ACHN (cell line): ENCODE results near the gene EXOSC9.

Source experiments
- DNase-seq: peaks from one replicate; pipeline ENCODE4 v3.0.0-alpha.2; 2015
- in situ Hi-C: cut with HindIII; loops from 2 replicates; pipeline ENCODE4 v1.10.0; 2017; ENCODE audit warnings: low sequenced_read_pairs, low pct_ligation_motif_present, low pct_unique_long_range_greater_than_20kb

EXOSC9 gene

DNA sequence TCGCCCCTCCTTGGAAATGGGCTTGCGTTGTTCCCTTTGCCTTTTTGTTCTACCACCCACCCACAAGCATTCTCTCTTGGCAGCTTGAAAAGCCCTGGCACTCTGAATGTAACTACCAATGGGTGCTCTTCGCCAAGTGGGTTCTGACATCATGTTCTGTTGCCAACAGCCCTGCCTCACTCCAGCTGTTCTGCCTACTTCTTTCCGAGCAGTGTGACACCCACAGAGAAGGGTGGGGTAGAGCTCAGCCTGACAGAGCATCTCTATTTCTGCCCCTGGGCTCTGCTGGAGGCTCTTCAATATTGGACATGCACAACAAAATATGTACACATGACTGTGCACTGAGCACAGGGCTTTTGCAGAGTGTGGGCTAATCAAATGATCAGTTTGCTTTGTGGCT, 15.6 kb upstream of the EXOSC9 start:
- in situ Hi-C loops = no loop called here
- DNase-seq = no peak

- no peak for DNase-seq
- in situ Hi-C loops = no loop called here
Measured at GRCh38 chr4:121786221-121786620, 14.9 kb upstream of the EXOSC9 start.

DNA sequence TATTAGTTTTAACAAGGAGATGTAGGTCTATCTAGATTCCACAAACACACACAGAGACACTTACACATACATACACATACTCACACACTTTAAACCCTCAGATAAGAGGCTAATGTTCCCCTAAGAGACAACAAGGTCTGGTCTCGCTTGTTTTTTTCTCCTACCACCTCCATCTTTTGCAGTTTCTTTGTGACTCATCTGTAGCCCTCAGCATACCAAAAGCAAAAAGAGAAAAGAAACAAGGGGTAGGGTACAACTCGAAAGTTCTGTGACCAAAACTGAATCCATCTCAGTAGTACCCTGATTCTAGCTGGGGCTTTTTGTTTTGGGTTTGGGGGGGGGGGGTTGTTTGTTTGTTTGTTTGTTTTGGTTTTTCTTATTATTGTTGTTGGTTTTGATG, 12.2 kb upstream of the EXOSC9 start:
- DNase-seq = no peak
- in situ Hi-C loops = no loop called here

DNA sequence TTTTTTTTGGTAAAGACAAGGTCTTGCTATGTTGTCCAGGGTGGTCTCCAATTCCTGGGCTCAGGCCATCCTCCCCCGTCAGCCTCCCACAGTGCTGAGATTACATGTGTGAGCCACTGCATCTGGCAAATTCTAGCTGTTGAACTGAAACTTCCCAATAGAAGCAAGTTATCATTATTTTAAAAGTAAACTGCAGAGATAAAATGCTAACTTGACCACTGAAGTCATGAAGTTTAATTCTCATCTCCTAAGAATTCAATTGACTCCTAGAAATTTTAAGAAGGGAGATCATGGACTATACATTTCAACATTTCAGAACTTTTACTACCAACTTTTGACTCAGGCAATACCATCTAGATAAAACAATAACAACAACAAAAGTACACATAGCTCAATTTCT, 11.7 kb upstream of the EXOSC9 start:
- DNase-seq = no peak
- in situ Hi-C loops = no loop called here

DNA sequence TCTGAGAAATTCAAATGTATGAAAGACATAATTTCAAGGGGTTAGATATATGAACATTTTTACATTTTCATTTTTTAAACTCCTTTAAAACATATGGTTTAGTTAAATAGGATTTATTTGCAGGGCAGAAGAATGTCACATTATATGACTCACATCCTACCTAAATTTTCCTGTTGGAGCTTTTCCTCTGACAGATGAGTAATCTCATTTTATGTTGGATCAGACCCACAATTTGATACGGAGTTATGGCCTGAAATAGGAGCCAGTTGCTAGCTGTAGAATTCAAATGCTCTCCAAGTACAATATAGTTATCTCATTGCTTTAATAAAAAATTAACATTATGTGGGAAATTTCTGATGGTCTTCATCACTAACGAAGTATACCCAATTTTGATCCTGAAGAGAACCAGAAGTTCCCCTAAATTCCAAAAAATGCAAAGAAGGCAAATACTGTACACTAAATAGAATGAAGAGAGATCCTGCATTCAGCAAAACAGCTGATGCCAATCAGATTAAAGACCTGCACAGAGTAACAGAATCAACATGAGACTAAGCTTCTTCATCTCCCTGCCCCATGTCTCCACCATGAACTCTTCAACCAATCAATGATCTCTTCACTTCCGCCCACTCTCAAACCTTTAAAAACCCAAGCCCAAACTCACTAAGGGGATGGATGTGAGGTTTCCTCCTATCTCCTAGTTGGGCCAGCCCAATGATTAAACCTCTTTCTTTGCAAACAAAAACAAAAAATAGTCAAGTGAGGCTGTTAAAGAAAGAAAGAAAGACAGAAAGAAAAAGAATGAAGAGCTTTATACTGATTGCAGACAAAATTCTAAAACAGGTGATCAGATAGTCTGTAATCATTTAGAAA, 10.9 kb upstream of the EXOSC9 start:
- DNase-seq = peak; percentile 17
- in situ Hi-C loops = no loop called here

- DNase-seq = no peak
Measured at GRCh38 chr4:121790976-121791375, 10.1 kb upstream of the EXOSC9 start.

DNA sequence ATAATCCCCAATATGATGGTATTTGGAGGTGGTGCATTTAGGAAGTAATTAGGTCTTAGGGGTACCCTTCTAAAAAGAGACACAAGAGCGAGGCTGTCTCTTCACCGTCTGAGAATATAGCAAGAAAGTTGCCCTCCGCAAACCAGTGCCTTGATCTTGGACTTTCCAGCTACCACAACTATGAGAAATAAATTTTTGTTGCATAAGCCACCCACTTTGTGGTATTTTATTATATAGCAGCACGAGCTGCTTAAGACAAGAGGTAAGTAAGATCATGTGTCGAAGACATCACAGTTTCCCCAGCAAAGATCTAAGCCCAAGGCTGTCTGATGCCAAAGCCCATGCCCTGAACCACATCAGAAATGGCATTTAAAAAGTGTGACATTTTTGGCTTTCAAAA, 9.6 kb upstream of the EXOSC9 start:
- no peak for DNase-seq
- in situ Hi-C loops = no loop called here

More at GRCh38 chr4:121790976-121791375, 10.1 kb upstream of the EXOSC9 start:
- in situ Hi-C loops = no loop called here

DNA sequence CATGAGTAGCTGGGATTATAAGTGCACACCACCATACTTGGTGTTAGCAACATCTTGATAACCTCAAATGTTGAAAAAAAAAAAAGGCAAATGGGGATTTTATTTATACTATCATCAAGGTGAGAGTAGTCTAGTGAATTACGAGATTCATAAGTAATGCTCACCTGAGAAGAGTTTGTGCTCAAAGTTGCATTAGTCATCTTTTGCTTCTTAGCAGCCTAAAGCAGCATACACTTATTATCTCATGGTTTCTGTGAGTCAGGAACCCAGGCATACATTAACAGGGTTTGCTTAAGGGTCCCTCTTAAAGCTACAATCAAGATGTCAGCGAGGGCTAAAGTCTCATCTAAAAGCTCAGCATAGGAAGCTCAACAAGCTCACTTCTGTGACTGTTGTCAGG, 8.2 kb upstream of the EXOSC9 start:
- no peak for DNase-seq
- in situ Hi-C loops = no loop called here

GRCh38 chr4:121794505-121795188, 6.5 kb upstream of the EXOSC9 start:
- peak; percentile 5 for DNase-seq
- in situ Hi-C loops = no loop called here

- in situ Hi-C loops = no loop called here
- no peak for DNase-seq
Measured at GRCh38 chr4:121796283-121796682, 4.8 kb upstream of the EXOSC9 start.

DNA sequence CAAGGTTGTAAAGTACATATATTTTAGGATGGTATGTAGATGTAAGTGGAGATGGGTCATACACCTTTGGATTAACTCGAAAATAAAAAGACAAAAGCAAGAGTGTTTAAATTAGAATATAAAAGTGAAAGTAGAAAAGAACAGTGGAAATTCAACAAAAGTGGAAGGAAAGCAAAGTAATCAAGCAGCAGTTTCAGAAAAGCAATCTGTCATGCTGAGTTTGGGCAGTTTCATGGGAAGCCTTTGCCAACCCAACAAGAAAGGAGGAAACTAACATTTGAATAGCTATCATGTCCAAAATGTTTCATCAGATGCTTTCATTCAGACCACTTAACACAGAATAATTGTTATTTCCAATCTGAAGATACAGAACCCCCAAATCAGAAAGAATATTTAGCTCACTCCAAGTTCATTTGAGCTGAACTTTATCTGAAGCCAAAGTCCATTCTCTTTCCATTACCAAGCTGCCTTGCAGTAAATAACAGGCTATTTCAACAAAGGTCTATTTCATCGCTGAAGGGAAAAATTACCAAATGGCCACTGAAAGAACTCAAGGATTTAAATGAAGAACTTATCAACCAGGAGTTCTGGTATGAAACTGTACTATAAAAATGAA, 1.8 kb upstream of the EXOSC9 start:
- in situ Hi-C loops = no loop called here
- no peak for DNase-seq

DNA sequence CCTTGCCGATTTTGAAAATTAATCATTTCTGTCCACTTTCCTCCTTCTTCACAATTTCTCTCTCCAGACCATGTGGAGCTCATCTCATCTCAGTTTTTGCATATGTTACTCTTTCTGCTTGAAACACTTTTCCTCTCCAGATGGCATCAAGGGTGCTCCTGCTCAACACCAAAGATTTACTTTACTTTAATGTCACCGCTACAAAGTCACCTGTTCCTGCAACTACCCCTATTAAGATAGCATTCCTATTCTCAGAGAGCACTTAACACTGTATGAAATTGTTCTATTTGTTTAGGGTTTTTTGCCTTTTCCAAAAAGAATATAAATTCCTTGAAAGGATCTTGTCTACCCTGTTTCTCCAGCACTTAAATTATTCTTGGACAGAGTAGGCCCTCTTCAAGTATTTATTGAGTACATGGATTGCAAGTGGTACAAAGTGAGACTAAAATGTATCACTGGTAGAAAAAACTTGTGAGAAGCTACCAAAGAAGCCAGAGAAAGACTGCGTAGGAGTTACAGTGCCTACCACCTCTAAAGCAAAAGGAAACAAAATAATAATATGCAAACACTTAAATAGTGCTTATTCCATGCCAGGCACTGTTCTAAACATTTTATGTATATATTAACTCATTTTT, 1.1 kb upstream of the EXOSC9 start:
- DNase-seq = no peak
- in situ Hi-C loops = no loop called here

DNA sequence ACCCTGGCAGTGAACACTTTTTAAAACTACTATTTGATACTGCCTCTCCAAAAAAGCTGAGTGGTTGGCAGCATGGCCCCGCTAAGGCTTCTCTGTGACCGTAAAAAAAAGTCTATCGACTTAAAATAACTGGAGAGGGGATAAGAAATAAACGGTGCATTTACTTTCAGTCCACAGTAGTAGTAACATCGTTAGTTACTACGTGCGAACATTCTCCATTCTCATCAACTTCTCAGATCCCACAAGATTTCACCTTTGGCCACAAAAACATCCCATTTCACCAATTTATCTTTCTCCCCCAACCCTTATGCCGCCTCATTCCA, 524 bp upstream of the EXOSC9 start:
- no peak for DNase-seq
- in situ Hi-C loops = no loop called here

DNA sequence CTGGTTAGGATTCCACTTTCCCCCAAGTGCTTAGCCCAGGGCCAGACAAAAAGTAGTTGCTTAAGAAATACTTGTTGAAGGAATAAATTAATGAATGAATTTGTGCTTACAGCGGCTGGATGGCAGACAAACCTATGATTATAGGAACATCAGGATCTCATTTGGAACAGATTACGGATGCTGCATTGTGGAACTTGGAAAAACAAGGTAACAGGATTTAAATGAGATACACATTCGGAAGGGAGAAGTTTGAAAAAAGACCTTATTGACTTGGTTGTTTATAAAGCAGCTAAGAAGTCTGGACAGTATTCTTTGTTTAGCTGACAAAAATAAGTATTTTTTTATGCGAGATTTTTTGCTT, 572 bp downstream of the EXOSC9 start:
- in situ Hi-C loops = no loop called here
- DNase-seq = no peak

GRCh38 chr4:121806411-121806810, 5.3 kb downstream of the EXOSC9 start:
- DNase-seq = no peak

DNA sequence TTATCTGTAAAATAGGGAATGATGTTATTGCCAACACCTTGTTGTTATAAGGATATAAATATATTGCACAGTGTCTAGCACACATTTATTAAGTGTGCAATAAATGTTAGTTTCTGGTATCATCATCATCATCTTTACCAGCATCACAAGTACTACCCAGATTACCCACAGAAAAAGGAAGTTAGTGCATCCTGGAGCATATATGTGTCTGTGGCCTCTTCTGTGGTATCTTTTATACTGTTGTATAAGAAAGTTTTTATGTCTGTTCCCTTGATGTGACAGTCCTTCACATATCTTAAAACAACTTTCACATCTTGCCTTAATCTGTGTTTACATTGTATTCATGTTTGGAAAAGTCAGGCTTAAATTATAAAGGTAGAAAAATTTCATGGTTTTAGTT, 10.0 kb downstream of the EXOSC9 start:
- in situ Hi-C loops = no loop called here
- DNase-seq = no peak

More at GRCh38 chr4:121806411-121806810, 5.3 kb downstream of the EXOSC9 start:
- in situ Hi-C loops = no loop called here

DNA sequence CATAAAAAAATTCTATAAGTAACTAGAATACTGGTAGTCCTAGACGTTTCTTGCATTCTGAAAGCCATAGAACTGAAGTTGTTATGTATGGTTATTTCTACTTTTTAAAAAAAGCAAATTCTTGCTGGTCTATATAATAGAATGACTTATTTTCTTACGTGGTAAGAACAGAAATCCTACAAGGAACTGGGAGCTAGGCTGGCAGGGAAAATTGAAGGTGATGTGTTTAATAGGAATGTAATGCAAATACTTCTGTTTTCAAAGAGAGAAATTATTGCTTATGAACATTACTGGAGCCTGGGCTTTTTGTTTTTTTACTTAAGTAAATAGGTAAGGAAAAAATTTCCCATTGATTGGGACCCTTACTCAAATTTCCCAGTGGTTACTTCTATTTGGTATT, 13.6 kb downstream of the EXOSC9 start:
- no peak for DNase-seq
- in situ Hi-C loops = no loop called here

GRCh38 chr4:121817006-121817405, 15.9 kb downstream of the EXOSC9 start:
- no peak for DNase-seq
- in situ Hi-C loops = no loop called here

- in situ Hi-C loops = no loop called here
- no peak for DNase-seq
Measured at GRCh38 chr4:121817701-121818100, 16.6 kb downstream of the EXOSC9 start.
